Measurements from ENCODE around the gene RPS3.

- TF ChIP-seq ZNF184 (tag by site-specific recombination; IDR thresholded peaks at IDR 0.05) (no peak), ZNF423 (tag by site-specific recombination; IDR thresholded peaks at IDR 0.05) (no peak), CTCF (tag by site-specific recombination; IDR thresholded peaks at IDR 0.05) (no peak), ZNF558 (tag by site-specific recombination; IDR thresholded peaks at IDR 0.05) (no peak), ZBTB10 (tag by site-specific recombination; IDR thresholded peaks at IDR 0.05) (no peak), ZNF600 (tag by site-specific recombination; IDR thresholded peaks at IDR 0.05) (no peak), REST (tag by site-specific recombination; IDR thresholded peaks at IDR 0.05) (no peak), ZFP3 (tag by site-specific recombination; IDR thresholded peaks at IDR 0.05; ENCODE audit: low read depth) (no peak), ZNF521 (tag by site-specific recombination; IDR thresholded peaks at IDR 0.05) (no peak), ZNF121 (tag by site-specific recombination; IDR thresholded peaks at IDR 0.05) (no peak), ZNF404 (tag by site-specific recombination; IDR thresholded peaks at IDR 0.05) (no peak), YY1 (tag by site-specific recombination; IDR thresholded peaks at IDR 0.05) (no peak), ZNF24 (tag by site-specific recombination; IDR thresholded peaks at IDR 0.05) (no peak), ZFP41 (tag by site-specific recombination; IDR thresholded peaks at IDR 0.05; ENCODE audit: borderline replicate concordance) (no peak)
These were observed 29.8 kb downstream of the RPS3 start for GRCh38 chr11:75428989-75429640.

All from HEK293 (cell line).